GM23338 (cell line): ENCODE results near the gene MYL6.

Experiments
- CTCF ChIP-seq, 2 experiments: fragments of 200-600 bp in 1 of 2; sonication (generic) in 1 of 2; conservative IDR thresholded peaks; 2 replicates each; pipeline versions ENCODE4 v1.5.1 to v1.6.1; 2016 to 2017; ENCODE audit warnings: antibody characterized with exemption in 2 of 2, low read depth in 2 of 2, mild to moderate bottlenecking in 2 of 2, moderate library complexity in 1 of 2
- ETS1 ChIP-seq: IDR thresholded peaks from 2 replicates; pipeline ENCODE4 v1.6.1; 2016; ENCODE audit warnings: antibody characterized with exemption
- EZH2 ChIP-seq: fragments of 200-600 bp; sonication (generic); IDR thresholded peaks from one replicate; pipeline ENCODE4 v1.8.0; 2017; ENCODE audit warnings: antibody characterized with exemption, mild to moderate bottlenecking, low read depth; ENCODE audit not compliant: unreplicated experiment
- REST ChIP-seq: IDR thresholded peaks from one replicate; pipeline ENCODE4 v1.6.1; 2018; ENCODE audit warnings: antibody characterized with exemption; ENCODE audit not compliant: unreplicated experiment
- ZNF462 ChIP-seq: fragments of 250-450 bp; sonication (Bioruptor Pico); IDR thresholded peaks from 2 replicates; pipeline ENCODE4 v1.5.0; 2020; ENCODE audit warnings: mild to moderate bottlenecking, moderate library complexity

GRCh38 chr12:56141946-56142784, 16.0 kb upstream of the MYL6 start:
- TF ChIP-seq ZNF462 (CRISPR knock-in tag) (no peak), ETS1 (no peak), CTCF (conservative IDR thresholded peaks at IDR 0.05; ENCODE audit: low read depth in 2 of 2) (no peak), EZH2 (no peak), REST (no peak)
